CD8-positive, alpha-beta memory T cell (primary cell): ENCODE data around the gene IFFO2. TPM values are rescaled to one million over a fixed set of nuclear protein-coding genes. Genes with fewer than 3 reads are reported as not detected.

Source experiments
- CTCF ChIA-PET: fragments of 350-600 bp; sonication (Branson Sonifier 250); formaldehyde crosslinking; loops from one replicate; lab custom pipeline; 2021; ENCODE audit warnings: antibody characterized with exemption; lab: Charles Lee
- POLR2A ChIA-PET: fragments of 350-600 bp; sonication (Branson Sonifier 250); formaldehyde crosslinking; loops from one replicate; lab custom pipeline; 2021; ENCODE audit warnings: antibody characterized with exemption; lab: Charles Lee
- DNase-seq, 5 donors: peaks; one replicate each; pipeline versions ENCODE4 v3.0.0 to v3.0.0-alpha.2; 2020 to 2022; ENCODE audit warnings: mixed read lengths in 1 of 5
- H3K27ac ChIP-seq: one replicate; pipeline ENCODE4 v1.7.0; 2013; ENCODE audit warnings: low read depth, mild to moderate bottlenecking, low read length, moderate library complexity
- H3K27me3 ChIP-seq: 2 replicates; pipeline ENCODE4 v1.7.0; 2013; ENCODE audit warnings: low read length, mild to moderate bottlenecking; ENCODE audit not compliant: insufficient read depth, poor library complexity, severe bottlenecking
- H3K36me3 ChIP-seq: 2 replicates; pipeline ENCODE4 v1.7.0; 2013; ENCODE audit warnings: mild to moderate bottlenecking, low read length, moderate library complexity; ENCODE audit not compliant: insufficient read depth
- H3K4me1 ChIP-seq: 2 replicates; pipeline ENCODE4 v1.7.0; 2013; ENCODE audit warnings: mild to moderate bottlenecking, low read length, moderate library complexity; ENCODE audit not compliant: insufficient read depth
- H3K4me3 ChIP-seq: 2 replicates; pipeline ENCODE4 v1.7.0; 2013; ENCODE audit warnings: mild to moderate bottlenecking, low read length
- H3K9me3 ChIP-seq: 2 replicates; pipeline ENCODE4 v1.7.0; 2013; ENCODE audit warnings: mild to moderate bottlenecking, low read length
- H3K27ac Mint-ChIP-seq, 8 donors: one replicate each; pipeline ENCODE4 v1.8.0; 2020 to 2021; ENCODE audit warnings: mixed read lengths in 8 of 8, mild to moderate bottlenecking in 6 of 8, inconsistent platforms in 3 of 8, moderate library complexity in 3 of 8
- H3K27me3 Mint-ChIP-seq, 2 donors: one replicate each; pipeline ENCODE4 v1.8.0; 2020 to 2021; ENCODE audit warnings: mixed read lengths in 2 of 2, mild to moderate bottlenecking in 1 of 2, moderate library complexity in 1 of 2
- H3K36me3 Mint-ChIP-seq, 3 donors: one replicate each; pipeline ENCODE4 v1.8.0; 2020 to 2021; ENCODE audit warnings: mixed read lengths in 3 of 3, inconsistent platforms in 1 of 3, mild to moderate bottlenecking in 1 of 3
- H3K4me1 Mint-ChIP-seq, 3 donors: one replicate each; pipeline ENCODE4 v1.8.0; 2020 to 2021; ENCODE audit warnings: mixed read lengths in 3 of 3, inconsistent platforms in 1 of 3, mild to moderate bottlenecking in 1 of 3
- H3K4me3 Mint-ChIP-seq, 7 donors: one replicate each; pipeline ENCODE4 v1.8.0; 2020 to 2021; ENCODE audit warnings: mixed read lengths in 7 of 7, mild to moderate bottlenecking in 6 of 7, moderate library complexity in 4 of 7, inconsistent platforms in 2 of 7
- H3K9me3 Mint-ChIP-seq, 5 donors: one replicate each; pipeline ENCODE4 v1.8.0; 2020 to 2022; ENCODE audit warnings: mixed read lengths in 5 of 5, mild to moderate bottlenecking in 3 of 5, moderate library complexity in 2 of 5, inconsistent platforms in 1 of 5
- polyA plus RNA-seq: library from polyadenylated mRNA; unstranded; fragments of 300-500 nt; fragmentation: Illumina TruSeq; gene quantifications from one replicate; pipeline ENCODE4 v1.2.3, GENCODE V29; 2021
- total RNA-seq, 2 experiments: library from RNA; stranded (reverse); gene quantifications; one replicate each; pipeline ENCODE4 v1.2.3, GENCODE V29; 2021

The IFFO2 gene
- total RNA-seq (10 to 100 TPM; 33.1 to 37.7 TPM), polyA plus RNA-seq (3.2 TPM)

DNA sequence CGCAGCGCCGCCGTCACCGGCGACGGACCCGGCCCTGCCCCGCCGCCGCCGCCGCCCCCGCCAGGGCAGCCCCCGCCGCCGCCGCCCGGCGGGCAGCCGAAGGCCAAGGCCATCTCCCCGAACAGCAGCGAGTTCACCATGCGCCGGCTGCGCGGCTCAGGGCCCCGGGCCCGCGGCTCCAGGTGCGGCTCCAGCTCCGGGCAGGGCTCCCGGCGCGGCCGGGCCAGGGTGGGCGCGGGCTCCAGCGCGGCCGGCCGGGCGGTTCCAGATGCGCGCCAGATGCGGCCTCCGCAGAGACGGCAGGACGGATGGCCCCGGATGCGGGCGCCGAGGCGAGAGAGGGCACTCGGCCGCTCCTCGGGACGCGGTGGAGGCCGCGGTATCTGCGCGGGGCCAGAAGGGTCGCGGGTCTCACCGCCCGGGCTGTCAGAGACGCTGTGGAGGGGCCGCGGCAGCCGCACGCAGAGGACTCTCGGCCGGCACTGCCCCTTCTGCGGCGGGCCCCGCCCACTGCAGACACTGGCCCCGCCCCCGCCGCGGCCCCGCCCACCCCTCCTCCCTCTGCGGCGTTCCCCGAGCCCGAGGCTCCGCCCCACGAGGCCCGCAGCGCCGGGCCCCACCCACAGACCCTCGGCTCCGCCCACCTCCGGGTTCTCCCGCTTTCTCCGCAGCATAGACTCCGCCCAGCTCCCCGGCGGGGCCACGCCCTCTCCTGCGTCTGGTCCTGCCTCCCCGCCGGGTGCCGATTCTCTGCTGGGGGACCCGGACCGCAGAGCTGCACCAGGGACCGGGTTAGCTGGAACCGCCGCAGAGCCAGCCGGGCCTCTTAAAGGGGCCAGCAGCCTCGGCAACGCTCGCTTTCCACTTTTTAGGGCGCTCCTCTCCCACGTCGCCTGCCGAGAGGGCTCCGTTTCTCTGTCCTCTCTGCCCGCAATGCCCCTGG is at the start of gene IFFO2:
Gene IFFO2, minus strand, starts transcription at position 484 of the 943 bp plus-strand sequence. Its CDS starts 344 bp downstream, at position 140.
- Histone ChIP-seq H3K4me1 (peaks cover 52% of the 10 kb centered on the region), H3K36me3 (no peaks in the 10 kb centered on the region), H3K4me3 (peak within 1 kb of the TSS; percentile 69), H3K9me3 (no peaks in the 10 kb centered on the region), H3K27me3 (no peaks in the 10 kb centered on the region), H3K27ac (peak within 1 kb of the TSS; percentile 60)
- ChIA-PET CTCF (interaction anchor here (1.3 to 6.7 kb wide), 11 partner anchors 11 to 119 kb away, joined by 3 to 36 read pairs (median 5); no protein-coding TSS in a partner anchor), POLR2A (interaction anchor here (1.0 to 8.6 kb wide), 6 partner anchors 8 to 115 kb away, joined by 3 to 110 read pairs (median 6); partner anchors contain the start of gene ALDH4A1)
- H3K4me1 Mint-ChIP-seq, result peaks cover 54 to 63% (median 55%) of the 10 kb centered on the region in 3 donors
- H3K36me3 Mint-ChIP-seq, result peaks cover 0 to 21% (median 6%) of the 10 kb centered on the region in 3 donors
- H3K9me3 Mint-ChIP-seq, result no peaks in the 10 kb centered on the region
- DNase-seq, result peak; percentile 97 to 100 (median 98)
- peak within 1 kb of the TSS; percentile 93 to 98 (median 95) for H3K4me3 Mint-ChIP-seq
- peak within 1 kb of the TSS; percentile 95 to 100 (median 100) for H3K27ac Mint-ChIP-seq
- peaks cover 0 to 4% of the 10 kb centered on the region in 2 donors for H3K27me3 Mint-ChIP-seq

DNA sequence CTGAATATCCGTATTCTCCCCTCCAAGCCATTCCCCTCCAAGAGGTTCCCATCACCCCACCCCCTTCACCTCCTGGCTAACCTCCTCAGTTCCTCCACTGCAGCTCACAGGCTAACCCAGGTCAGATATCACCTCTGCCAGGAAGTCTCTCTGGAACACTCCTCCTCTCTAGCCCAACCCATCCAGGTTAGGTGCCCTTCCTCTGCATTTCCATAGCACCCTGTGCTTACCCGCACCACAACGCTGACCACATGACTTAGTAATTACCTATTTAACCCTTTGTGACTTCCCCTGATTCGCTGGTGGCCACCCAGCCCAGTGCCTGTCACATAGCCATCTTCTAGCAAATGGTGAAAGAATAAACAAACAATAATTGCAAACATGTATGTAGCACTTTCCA is 49.5 kb upstream of the IFFO2 start:
- H3K27me3 ChIP-seq, result no peaks in the 10 kb centered on the region
- peaks cover 0 to 13% (median 1%) of the 10 kb centered on the region in 3 donors for H3K36me3 Mint-ChIP-seq
- no peaks in the 10 kb centered on the region for H3K9me3 ChIP-seq
- H3K27ac Mint-ChIP-seq, result no peak overlapping the region
- ChIA-PET POLR2A (no interaction called here), CTCF (no interaction called here)
- peaks cover 5 to 16% of the 10 kb centered on the region in 2 donors for H3K27me3 Mint-ChIP-seq
- H3K27ac ChIP-seq, result no peak overlapping the region
- peak overlapping the region in 1 of 7 donors; percentile 34 for H3K4me3 Mint-ChIP-seq
- no peak for DNase-seq
- H3K4me1 Mint-ChIP-seq, result peaks cover 8 to 12% (median 10%) of the 10 kb centered on the region in 3 donors
- H3K9me3 Mint-ChIP-seq, result peaks cover 6 to 15% (median 7%) of the 10 kb centered on the region in 5 donors
- H3K4me3 ChIP-seq, result no peak overlapping the region
- peaks cover 8% of the 10 kb centered on the region for H3K4me1 ChIP-seq
- no peaks in the 10 kb centered on the region for H3K36me3 ChIP-seq

DNA sequence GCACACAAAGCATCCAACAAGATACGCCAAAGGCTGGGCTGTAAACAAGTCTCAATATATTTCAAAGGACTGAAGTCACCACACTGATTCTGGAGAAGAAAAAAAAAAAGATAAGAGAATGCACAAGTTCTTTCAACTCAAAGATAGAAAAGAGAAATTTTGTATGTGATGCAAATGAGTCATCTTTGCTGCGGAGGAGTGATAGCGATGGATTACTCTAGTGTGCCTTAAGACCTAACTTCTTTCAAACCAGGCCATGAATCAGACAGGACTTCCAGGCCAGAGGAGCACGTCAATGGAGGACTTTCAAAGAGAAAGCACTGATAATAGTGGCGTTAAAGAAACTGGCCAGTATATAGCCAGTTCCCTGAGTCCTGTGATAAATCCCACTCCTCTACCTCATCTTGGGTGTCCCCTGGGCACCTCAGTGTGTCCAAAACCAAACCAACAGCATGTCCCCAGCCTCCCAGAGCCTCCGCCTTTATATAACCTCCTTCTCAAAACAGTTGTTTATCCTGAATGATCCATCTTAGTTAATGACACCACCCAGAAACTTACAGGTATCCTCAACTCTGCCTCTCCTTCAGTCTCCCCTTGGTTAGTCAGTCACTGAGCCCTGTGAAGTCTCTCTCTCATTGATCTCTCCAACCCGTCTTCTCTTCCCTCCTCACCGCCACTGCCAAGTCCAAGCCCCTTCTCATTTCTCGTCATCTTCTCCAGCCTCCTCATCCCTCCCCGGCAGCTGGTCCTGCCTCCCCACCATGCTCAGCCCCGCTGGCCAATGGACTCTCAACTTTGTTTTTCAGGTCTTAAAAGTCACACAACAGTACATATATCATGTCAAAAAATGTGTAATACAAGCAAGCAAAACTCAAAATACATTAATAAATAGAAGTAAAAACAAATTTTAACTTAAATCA is 47.2 kb upstream of the IFFO2 start:
- CTCF ChIA-PET, result no interaction called here
- DNase-seq, result no peak
- POLR2A ChIA-PET, result no interaction called here
- H3K36me3 ChIP-seq, result no peaks in the 10 kb centered on the region
- H3K27me3 ChIP-seq, result no peaks in the 10 kb centered on the region
- H3K36me3 Mint-ChIP-seq, result peaks cover 0 to 13% (median 4%) of the 10 kb centered on the region in 3 donors
- H3K4me1 Mint-ChIP-seq, result no peaks in the 10 kb centered on the region
- H3K9me3 Mint-ChIP-seq, result peaks cover 12 to 26% (median 19%) of the 10 kb centered on the region in 5 donors
- H3K4me3 ChIP-seq, result no peak overlapping the region
- no peaks in the 10 kb centered on the region for H3K4me1 ChIP-seq
- H3K27ac ChIP-seq, result no peak overlapping the region
- H3K4me3 Mint-ChIP-seq, result no peak overlapping the region
- no peak overlapping the region for H3K27ac Mint-ChIP-seq
- H3K9me3 ChIP-seq, result no peaks in the 10 kb centered on the region
- peaks cover 5 to 16% of the 10 kb centered on the region in 2 donors for H3K27me3 Mint-ChIP-seq

GRCh38 chr1:19000065-19000464 is 43.6 kb upstream of the IFFO2 start:
- no peak overlapping the region for H3K4me3 Mint-ChIP-seq
- Histone ChIP-seq H3K9me3 (no peaks in the 10 kb centered on the region), H3K27me3 (no peaks in the 10 kb centered on the region), H3K27ac (no peak overlapping the region), H3K36me3 (no peaks in the 10 kb centered on the region), H3K4me3 (no peak overlapping the region), H3K4me1 (no peaks in the 10 kb centered on the region)
- ChIA-PET POLR2A (no interaction called here), CTCF (no interaction called here)
- H3K36me3 Mint-ChIP-seq, result peaks cover 0 to 13% (median 4%) of the 10 kb centered on the region in 3 donors
- peaks cover 12 to 26% (median 19%) of the 10 kb centered on the region in 5 donors for H3K9me3 Mint-ChIP-seq
- peaks cover 2% of the 10 kb centered on the region in 2 donors for H3K27me3 Mint-ChIP-seq
- no peak for DNase-seq
- no peak overlapping the region for H3K27ac Mint-ChIP-seq
- peaks cover 8 to 10% (median 10%) of the 10 kb centered on the region in 3 donors for H3K4me1 Mint-ChIP-seq

DNA sequence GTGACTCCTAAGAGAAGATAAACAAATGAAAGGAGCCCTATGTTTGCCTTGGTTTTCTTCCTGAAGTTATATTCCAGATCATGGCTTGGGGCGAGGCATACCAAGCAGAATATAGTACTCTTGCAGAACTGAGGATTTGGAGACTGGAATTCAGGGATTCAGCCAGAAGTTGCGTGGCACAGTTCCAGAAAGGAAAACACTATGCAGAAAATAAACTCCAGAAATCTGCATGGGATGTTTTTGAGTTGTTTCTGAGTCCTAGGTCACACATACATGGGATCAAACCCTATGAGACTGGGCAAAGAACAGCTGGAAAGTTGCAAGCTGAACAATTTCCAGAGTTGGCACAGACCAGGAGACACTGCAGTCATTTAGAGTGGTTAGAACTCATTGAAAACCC is 42.9 kb upstream of the IFFO2 start:
- H3K27me3 ChIP-seq, result no peaks in the 10 kb centered on the region
- Mint-ChIP-seq H3K36me3 (peaks cover 0 to 13% (median 4%) of the 10 kb centered on the region in 3 donors), H3K27ac (no peak overlapping the region), H3K4me1 (peaks cover 8 to 10% (median 10%) of the 10 kb centered on the region in 3 donors), H3K9me3 (peaks cover 12 to 26% (median 19%) of the 10 kb centered on the region in 5 donors), H3K4me3 (no peak overlapping the region), H3K27me3 (peaks cover 2% of the 10 kb centered on the region in 2 donors)
- CTCF ChIA-PET, result no interaction called here
- no peaks in the 10 kb centered on the region for H3K36me3 ChIP-seq
- H3K9me3 ChIP-seq, result no peaks in the 10 kb centered on the region
- POLR2A ChIA-PET, result no interaction called here
- no peak overlapping the region for H3K4me3 ChIP-seq
- no peaks in the 10 kb centered on the region for H3K4me1 ChIP-seq
- H3K27ac ChIP-seq, result no peak overlapping the region
- no peak for DNase-seq

GRCh38 chr1:18998016-18998724 is 41.7 kb upstream of the IFFO2 start:
- Histone ChIP-seq H3K9me3 (no peaks in the 10 kb centered on the region), H3K27ac (no peak overlapping the region), H3K36me3 (no peaks in the 10 kb centered on the region), H3K4me3 (no peak overlapping the region), H3K27me3 (no peaks in the 10 kb centered on the region), H3K4me1 (no peaks in the 10 kb centered on the region)
- Mint-ChIP-seq H3K36me3 (peaks cover 0 to 7% (median 4%) of the 10 kb centered on the region in 3 donors), H3K27ac (no peak overlapping the region), H3K4me3 (no peak overlapping the region), H3K9me3 (peaks cover 12 to 26% (median 19%) of the 10 kb centered on the region in 5 donors), H3K27me3 (peaks cover 0 to 7% of the 10 kb centered on the region in 2 donors), H3K4me1 (peaks cover 8 to 10% (median 10%) of the 10 kb centered on the region in 3 donors)
- ChIA-PET POLR2A (no interaction called here), CTCF (no interaction called here)
- no peak for DNase-seq

- H3K4me1 Mint-ChIP-seq, result peaks cover 8 to 10% (median 10%) of the 10 kb centered on the region in 3 donors
- Histone ChIP-seq H3K4me3 (no peak overlapping the region), H3K36me3 (no peaks in the 10 kb centered on the region), H3K27me3 (no peaks in the 10 kb centered on the region), H3K27ac (no peak overlapping the region), H3K4me1 (no peaks in the 10 kb centered on the region), H3K9me3 (no peaks in the 10 kb centered on the region)
- POLR2A ChIA-PET, result no interaction called here
- H3K36me3 Mint-ChIP-seq, result peaks cover 0 to 7% (median 4%) of the 10 kb centered on the region in 3 donors
- peaks cover 0 to 7% of the 10 kb centered on the region in 2 donors for H3K27me3 Mint-ChIP-seq
- peaks cover 12 to 23% (median 19%) of the 10 kb centered on the region in 5 donors for H3K9me3 Mint-ChIP-seq
- CTCF ChIA-PET, result no interaction called here
- no peak for DNase-seq
- H3K27ac Mint-ChIP-seq, result peak overlapping the region in 1 of 8 donors; percentile 89
- no peak overlapping the region for H3K4me3 Mint-ChIP-seq
Observed at GRCh38 chr1:18997508-18997907, 41.0 kb upstream of the IFFO2 start.
